NCI-H774 (cell line): ENCODE results near the gene AQR.
"Not testable (repeated sequence)": the region's sequence is repeated elsewhere in the genome, so short reads cannot be mapped to it uniquely, and the experiment has no call there.

Experiments
- DNase-seq: peaks from one replicate; lab custom pipeline; 2025; lab: John Stamatoyannopoulos, UW

AQR gene

GRCh38 chr15:34953851-34954250 lies 15.7 kb downstream of the AQR start:
- DNase-seq, result no peak

DNA sequence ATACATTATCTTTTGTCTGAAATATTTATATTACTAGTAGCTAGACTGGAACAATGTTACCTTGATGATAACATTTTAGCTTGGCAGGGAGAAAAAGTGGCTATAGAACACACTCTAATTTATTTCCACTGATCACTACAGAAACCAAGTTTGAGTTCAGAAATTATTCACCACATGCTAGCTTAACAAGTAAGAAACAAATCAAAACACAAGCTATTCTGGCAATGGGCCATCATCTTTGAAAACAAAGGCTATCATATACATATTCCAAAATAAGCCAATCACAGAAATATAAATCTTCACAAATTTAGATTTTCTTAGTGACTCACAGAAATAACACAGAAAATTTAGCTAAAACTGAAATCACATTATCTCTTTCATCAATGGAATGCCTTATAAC lies 17.1 kb downstream of the AQR start:
- DNase-seq, result no peak

DNA sequence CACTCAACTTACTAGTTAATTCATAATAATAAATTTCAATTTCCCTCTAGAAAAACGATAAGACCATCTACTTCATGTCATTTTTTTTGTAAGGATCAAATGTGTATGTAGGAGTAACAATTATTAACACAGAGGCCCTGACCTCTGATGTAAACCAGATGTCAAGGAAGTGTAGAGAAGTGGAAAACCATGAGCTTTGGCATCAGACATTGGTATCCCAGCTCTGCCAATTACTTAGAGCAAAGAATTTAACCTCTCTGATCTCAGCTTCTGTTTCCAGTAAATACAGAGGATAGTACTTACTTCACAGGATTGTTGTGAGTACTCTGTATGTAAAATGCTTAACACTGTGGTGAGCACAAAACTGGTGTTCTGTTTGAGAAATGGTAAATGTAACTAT lies 17.5 kb downstream of the AQR start:
- DNase-seq, result no peak

DNA sequence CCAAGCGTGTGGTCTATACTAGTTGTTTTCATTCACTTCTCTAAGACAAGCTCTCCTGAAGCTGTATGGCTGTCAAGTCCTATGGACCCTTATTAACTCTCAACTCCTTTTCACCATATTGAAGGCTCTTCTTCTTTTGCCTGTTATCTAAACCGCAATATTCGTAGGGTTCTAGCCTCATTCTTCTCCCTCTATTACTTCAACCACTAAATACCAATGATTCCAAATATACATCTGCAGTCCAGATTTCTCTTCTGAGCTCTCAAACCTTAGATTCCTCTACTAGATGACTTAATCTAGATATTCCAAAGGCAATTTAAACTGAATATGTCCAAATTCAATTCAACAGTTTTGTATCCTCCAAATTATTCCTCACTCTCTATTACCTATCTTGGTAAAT lies 24.6 kb downstream of the AQR start:
- no peak for DNase-seq

GRCh38 chr15:34943711-34944110 lies 25.8 kb downstream of the AQR start:
- DNase-seq, result no peak

GRCh38 chr15:34943264-34943663 lies 26.3 kb downstream of the AQR start:
- not testable (repeated sequence) for DNase-seq

- no peak for DNase-seq
Observed at GRCh38 chr15:34942363-34942762, 27.2 kb downstream of the AQR start.

DNA sequence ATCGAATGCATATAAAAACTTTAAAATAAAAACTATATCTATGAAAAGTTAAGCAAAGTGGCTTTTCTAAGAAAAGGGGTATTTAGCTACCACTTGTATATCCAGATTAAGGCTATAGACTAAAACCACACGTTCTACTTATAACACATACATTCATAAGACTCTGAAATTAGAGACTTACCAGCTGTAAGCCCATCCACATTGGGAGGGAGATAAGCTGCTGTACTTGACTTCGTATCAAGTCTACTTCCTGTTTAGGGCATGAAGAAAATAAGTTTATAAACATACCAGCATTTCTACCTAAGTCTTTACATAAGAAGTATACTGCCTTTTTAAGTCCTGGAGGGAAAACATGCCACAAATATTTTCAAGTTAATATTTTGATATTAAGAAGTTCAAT lies 27.7 kb downstream of the AQR start:
- no peak for DNase-seq

DNA sequence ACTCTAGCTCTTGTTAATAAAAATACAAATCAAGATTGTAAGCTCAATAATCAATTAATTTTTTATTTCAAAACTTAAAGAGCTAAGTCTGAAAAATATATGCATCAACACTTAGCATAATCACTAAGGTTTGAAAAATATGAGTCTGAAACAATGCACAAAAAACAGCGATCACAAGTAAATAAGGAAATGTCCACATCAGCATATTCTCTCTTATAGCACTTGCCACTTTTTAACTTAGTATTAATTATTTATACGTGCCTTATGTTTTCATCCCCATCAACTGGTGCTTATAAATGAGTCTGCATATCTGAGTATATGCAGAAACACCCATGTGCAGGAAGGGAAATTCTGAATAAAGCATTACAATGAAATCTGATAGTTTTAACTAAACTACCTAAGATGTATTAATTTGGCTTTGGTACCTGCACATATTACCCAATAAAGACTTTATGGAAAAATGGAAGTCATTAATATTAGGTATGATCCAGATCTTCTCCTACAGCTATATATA lies 28.3 kb downstream of the AQR start:
- DNase-seq, result no peak

- DNase-seq, result no peak
Observed at GRCh38 chr15:34933432-34933975, 36.0 kb downstream of the AQR start.

- DNase-seq, result not testable (repeated sequence)
Observed at GRCh38 chr15:34928349-34928748, 41.2 kb downstream of the AQR start.

DNA sequence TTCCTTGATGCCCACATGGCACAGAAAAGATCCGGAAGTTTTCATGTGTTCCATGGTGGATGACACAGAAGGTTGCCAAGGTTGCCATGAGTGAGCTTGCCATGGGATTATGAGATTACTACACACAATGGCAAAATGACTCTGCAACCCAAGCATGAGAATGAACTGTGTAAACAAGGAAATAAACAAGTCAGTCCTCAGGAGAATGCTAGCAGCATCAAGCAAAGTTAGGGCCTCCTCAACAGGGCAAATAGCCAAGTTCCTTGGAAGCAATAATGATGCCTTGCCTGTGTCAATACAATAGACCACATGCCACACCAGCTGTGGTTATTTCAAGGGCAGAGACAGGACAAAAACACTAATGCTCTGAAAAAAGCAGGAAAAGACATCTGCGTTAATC lies 41.8 kb downstream of the AQR start:
- no peak for DNase-seq

- DNase-seq, result no peak
Observed at GRCh38 chr15:34914317-34914716, 55.2 kb downstream of the AQR start.

DNA sequence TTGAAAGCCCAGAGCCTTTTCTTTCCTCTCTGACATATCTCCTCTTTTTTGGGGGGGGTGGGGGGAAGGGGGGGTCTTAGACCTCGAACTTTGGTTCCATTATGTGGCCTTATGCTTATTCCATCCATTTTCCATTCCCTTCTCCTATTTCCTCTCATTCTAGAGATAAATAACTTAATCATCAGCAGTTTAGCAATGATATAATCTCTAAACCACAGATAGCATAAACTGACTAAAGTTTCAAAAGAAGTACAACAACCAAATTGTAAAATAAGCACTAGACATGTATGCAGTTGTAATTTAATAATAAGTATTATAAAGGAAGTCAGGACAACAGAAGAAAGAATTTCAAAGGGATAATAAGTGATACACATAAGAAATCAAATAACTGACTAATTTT lies 64.5 kb downstream of the AQR start:
- DNase-seq, result no peak

- no peak for DNase-seq
Observed at GRCh38 chr15:34904527-34904926, 65.0 kb downstream of the AQR start.

DNA sequence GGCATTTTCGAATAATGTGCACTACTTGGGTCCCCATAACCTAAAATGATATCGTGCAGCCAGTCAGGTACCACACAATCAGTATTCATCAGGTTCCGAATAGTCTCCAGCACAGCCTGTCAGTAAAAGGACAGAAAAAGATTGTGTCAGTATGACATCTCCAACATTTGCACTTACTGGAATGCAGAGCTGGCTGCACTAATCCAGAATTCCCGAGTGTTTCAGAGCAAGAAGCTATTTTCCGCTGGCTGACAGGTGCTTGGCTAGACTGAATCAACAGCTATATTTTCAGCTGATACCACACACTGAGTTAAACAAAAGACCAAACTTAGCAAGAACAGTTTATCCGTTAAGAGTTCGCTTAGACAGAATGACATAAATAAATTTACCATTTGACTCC lies 68.8 kb downstream of the AQR start:
- peak; percentile 9 for DNase-seq

- DNase-seq, result no peak
Observed at GRCh38 chr15:34896183-34896582, 73.4 kb downstream of the AQR start.

DNA sequence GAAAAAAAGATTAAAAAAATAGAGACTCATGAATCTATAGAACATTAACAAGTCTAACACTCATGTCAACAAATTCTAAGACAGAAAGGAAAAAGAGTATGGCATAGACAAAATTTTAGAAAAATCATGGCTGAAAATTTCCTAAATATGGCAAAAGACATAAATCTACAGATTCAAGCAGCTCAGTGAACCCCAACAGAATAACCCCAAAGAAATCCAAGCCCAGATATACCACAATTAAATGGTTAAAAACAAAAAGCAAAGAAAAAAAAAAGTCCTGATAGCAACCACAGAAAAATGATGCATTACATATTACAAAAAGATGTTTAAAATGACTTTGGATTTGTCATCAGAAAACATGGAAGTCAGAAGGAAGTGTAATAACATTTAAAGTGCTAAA lies 75.6 kb downstream of the AQR start:
- DNase-seq, result no peak

- no peak for DNase-seq
Observed at GRCh38 chr15:34892963-34893591, 76.5 kb downstream of the AQR start.

- no peak for DNase-seq
Observed at GRCh38 chr15:34890424-34890823, 79.1 kb downstream of the AQR start.

GRCh38 chr15:34889476-34889875 lies 80.1 kb downstream of the AQR start:
- DNase-seq, result no peak

GRCh38 chr15:34886134-34886533 lies 83.4 kb downstream of the AQR start:
- DNase-seq, result no peak

DNA sequence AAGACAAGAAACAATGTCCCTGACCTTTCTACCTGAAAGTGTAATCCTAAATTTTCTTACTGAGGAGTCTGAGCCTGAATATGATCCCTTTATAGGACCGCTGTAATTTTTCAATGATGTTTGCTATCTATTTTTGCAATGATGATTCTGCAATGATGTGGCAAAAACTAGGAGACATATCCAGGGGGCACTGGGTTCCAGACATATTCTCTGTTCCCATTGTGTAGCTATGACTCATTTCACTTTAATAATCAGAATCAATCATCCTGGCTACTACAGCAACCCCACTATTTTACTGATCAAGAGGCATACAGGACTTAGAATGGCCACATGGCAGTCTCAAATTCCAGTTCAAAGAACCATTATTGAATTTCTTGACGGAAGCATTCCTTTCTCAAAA lies 85.9 kb downstream of the AQR start:
- DNase-seq, result no peak

DNA sequence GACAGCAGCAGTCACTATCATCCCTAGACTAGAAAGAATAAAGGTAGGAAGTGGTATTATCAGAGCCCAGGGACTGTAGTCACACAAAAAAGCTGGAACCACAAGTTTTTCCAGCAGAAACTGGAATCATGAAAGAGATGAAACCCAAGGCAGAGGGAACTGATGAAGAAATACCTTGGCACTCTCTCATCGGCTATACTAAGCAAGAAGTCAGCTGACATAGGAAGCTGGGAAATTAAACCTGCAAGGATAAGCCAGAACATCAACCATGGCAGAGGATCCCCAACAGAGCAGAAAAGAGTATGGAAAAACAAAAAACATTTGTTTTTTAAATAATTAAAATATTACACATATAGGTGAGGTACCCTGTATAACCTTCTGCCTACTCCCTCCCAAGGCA lies 86.5 kb downstream of the AQR start:
- DNase-seq, result no peak
